ENCODE data around the gene PRSS21.

Gene PRSS21

GRCh38 chr16:2775131-2775716 is 41.8 kb upstream of the PRSS21 start:
- no peak overlapping the region for H3K4me3 ChIP-seq (replicated peaks; ENCODE audit: insufficient read depth, low read length)
- no peaks in the 10 kb centered on the region for H3K27me3 ChIP-seq (ENCODE audit: insufficient read depth, poor library complexity, severe bottlenecking)
- TF ChIP-seq GABPA (IDR thresholded peaks at IDR 0.05; ENCODE audit: low read depth) (no peak), CTCF (IDR thresholded peaks at IDR 0.05; ENCODE audit: insufficient read depth, low read length) (no peak), REST (IDR thresholded peaks at IDR 0.05; ENCODE audit: insufficient replicate concordance, low read depth) (no peak), SPI1 (IDR thresholded peaks at IDR 0.05; ENCODE audit: borderline replicate concordance, low read depth) (no peak), POLR2AphosphoS5 (IDR thresholded peaks at IDR 0.05; ENCODE audit: low read depth) (no peak)
- H3K27ac ChIP-seq (replicated peaks), result peak overlapping the region; percentile 31
- DNase-seq (ENCODE audit: low read depth in 1 of 2, low spot score in 1 of 2), result peak in 1 of 2 experiments; percentile 8

- DNase-seq (ENCODE audit: low read depth in 1 of 2, low spot score in 1 of 2), result no peak
- TF ChIP-seq POLR2AphosphoS5 (IDR thresholded peaks at IDR 0.05; ENCODE audit: low read depth) (no peak), GABPA (IDR thresholded peaks at IDR 0.05; ENCODE audit: low read depth) (no peak), SPI1 (IDR thresholded peaks at IDR 0.05; ENCODE audit: borderline replicate concordance, low read depth) (no peak), REST (IDR thresholded peaks at IDR 0.05; ENCODE audit: insufficient replicate concordance, low read depth) (no peak), CTCF (IDR thresholded peaks at IDR 0.05; ENCODE audit: insufficient read depth, low read length) (no peak)
- Histone ChIP-seq H3K4me3 (replicated peaks; ENCODE audit: insufficient read depth, low read length) (peak overlapping the region; percentile 87), H3K27me3 (ENCODE audit: insufficient read depth, poor library complexity, severe bottlenecking) (no peaks in the 10 kb centered on the region), H3K27ac (replicated peaks) (peak overlapping the region; percentile 83)
These were observed 41.1 kb upstream of the PRSS21 start for GRCh38 chr16:2775765-2776499.

GRCh38 chr16:2776500-2777139 is 40.4 kb upstream of the PRSS21 start:
- no peaks in the 10 kb centered on the region for H3K27me3 ChIP-seq (ENCODE audit: insufficient read depth, poor library complexity, severe bottlenecking)
- H3K27ac ChIP-seq (replicated peaks), result peak overlapping the region; percentile 83
- TF ChIP-seq POLR2AphosphoS5 (IDR thresholded peaks at IDR 0.05; ENCODE audit: low read depth) (no peak), CTCF (IDR thresholded peaks at IDR 0.05; ENCODE audit: insufficient read depth, low read length) (no peak), SPI1 (IDR thresholded peaks at IDR 0.05; ENCODE audit: borderline replicate concordance, low read depth) (no peak), GABPA (IDR thresholded peaks at IDR 0.05; ENCODE audit: low read depth) (no peak), REST (IDR thresholded peaks at IDR 0.05; ENCODE audit: insufficient replicate concordance, low read depth) (no peak)
- peak in 1 of 2 experiments; percentile 52 for DNase-seq (ENCODE audit: low read depth in 1 of 2, low spot score in 1 of 2)
- peak overlapping the region; percentile 87 for H3K4me3 ChIP-seq (replicated peaks; ENCODE audit: insufficient read depth, low read length)
